Fibroblast of mammary gland (primary cell): ENCODE results near the gene C1orf56.

Source experiments
- DNase-seq: peaks from one replicate; pipeline ENCODE4 v3.0.0-alpha.2; 2010; ENCODE audit warnings: low read depth
- H3K4me3 ChIP-seq: 2 replicates; pipeline ENCODE4 v1.5.1; 2011; ENCODE audit warnings: low read depth, mild to moderate bottlenecking, low read length, moderate library complexity; ENCODE audit not compliant: control insufficient read depth
- TF ChIP-seq, protein P1 (sequence below): conservative IDR thresholded peaks from 2 replicates; pipeline ENCODE4 v1.5.1; 2011; ENCODE audit warnings: low read depth, low read length, inconsistent platforms; ENCODE audit not compliant: control insufficient read depth, insufficient read depth

The C1orf56 gene

DNA sequence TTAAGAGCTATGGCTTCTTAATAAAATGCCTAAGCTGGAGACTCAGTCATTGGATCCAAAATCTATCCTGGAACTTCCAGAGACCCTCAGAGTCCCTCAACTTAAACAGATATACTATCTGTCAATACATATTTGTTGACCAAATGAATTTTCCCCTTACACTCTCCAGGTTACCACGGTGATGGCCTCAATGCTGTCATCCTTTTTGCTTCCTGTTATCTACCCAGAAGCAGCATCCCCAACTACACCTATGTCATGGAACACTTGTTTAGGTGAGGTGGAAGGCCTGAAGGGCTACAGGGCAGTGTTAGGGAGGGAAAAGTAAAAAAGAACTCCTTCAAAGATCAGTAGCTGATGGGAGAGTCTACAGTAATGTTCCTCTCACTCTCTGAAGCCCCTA, 4.4 kb upstream of the C1orf56 start:
- TF ChIP-seq, protein P1, sequence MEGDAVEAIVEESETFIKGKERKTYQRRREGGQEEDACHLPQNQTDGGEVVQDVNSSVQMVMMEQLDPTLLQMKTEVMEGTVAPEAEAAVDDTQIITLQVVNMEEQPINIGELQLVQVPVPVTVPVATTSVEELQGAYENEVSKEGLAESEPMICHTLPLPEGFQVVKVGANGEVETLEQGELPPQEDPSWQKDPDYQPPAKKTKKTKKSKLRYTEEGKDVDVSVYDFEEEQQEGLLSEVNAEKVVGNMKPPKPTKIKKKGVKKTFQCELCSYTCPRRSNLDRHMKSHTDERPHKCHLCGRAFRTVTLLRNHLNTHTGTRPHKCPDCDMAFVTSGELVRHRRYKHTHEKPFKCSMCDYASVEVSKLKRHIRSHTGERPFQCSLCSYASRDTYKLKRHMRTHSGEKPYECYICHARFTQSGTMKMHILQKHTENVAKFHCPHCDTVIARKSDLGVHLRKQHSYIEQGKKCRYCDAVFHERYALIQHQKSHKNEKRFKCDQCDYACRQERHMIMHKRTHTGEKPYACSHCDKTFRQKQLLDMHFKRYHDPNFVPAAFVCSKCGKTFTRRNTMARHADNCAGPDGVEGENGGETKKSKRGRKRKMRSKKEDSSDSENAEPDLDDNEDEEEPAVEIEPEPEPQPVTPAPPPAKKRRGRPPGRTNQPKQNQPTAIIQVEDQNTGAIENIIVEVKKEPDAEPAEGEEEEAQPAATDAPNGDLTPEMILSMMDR: no peak
- H3K4me3 ChIP-seq: no peak overlapping the region
- no peak for DNase-seq

DNA sequence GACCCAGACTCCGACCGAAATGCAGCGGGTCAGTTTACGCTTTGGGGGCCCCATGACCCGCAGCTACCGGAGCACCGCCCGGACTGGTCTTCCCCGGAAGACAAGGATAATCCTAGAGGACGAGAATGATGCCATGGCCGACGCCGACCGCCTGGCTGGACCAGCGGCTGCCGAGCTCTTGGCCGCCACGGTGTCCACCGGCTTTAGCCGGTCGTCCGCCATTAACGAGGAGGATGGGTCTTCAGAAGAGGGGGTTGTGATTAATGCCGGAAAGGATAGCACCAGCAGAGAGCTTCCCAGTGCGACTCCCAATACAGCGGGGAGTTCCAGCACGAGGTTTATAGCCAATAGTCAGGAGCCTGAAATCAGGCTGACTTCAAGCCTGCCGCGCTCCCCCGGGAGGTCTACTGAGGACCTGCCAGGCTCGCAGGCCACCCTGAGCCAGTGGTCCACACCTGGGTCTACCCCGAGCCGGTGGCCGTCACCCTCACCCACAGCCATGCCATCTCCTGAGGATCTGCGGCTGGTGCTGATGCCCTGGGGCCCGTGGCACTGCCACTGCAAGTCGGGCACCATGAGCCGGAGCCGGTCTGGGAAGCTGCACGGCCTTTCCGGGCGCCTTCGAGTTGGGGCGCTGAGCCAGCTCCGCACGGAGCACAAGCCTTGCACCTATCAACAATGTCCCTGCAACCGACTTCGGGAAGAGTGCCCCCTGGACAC, 534 bp downstream of the C1orf56 start:
- TF ChIP-seq, protein P1: peak; percentile 51
- peak; percentile 65 for DNase-seq
- H3K4me3 ChIP-seq: peak overlapping the region; percentile 73

DNA sequence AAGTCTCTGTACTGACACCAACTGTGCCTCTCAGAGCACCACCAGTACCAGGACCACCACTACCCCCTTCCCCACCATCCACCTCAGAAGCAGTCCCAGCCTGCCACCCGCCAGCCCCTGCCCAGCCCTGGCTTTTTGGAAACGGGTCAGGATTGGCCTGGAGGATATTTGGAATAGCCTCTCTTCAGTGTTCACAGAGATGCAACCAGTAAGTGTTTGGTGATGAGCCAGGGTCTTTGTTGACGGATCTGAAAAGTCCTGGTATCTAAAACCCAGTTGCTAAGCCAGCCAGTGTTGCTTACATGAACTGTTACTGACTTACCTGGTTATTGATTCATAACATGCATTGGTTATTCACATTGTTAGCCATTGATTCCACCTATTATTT, 1.1 kb downstream of the C1orf56 start:
- peak overlapping the region; percentile 73 for H3K4me3 ChIP-seq
- TF ChIP-seq, protein P1: no peak
- DNase-seq: no peak

DNA sequence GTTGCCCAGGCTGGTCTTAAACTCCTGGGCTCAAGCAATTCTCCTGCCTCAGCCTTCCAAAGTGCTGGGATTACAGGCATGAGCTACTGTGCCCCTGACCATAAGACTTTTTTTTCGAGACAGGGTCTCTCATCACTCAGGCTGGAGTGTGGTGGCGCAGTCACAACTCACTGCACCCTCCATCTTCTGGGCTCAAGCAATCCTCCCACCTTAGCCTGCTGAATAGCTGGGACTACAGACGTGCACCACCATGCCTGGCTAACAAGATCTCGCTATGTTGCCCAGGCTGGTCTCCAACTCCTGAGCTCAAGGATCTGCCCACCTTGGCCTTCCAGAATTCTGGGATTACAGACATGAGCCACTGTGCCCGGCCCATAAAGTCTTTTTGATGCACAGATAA, 1.9 kb downstream of the C1orf56 start:
- TF ChIP-seq, protein P1: no peak
- H3K4me3 ChIP-seq: no peak overlapping the region
- no peak for DNase-seq

DNA sequence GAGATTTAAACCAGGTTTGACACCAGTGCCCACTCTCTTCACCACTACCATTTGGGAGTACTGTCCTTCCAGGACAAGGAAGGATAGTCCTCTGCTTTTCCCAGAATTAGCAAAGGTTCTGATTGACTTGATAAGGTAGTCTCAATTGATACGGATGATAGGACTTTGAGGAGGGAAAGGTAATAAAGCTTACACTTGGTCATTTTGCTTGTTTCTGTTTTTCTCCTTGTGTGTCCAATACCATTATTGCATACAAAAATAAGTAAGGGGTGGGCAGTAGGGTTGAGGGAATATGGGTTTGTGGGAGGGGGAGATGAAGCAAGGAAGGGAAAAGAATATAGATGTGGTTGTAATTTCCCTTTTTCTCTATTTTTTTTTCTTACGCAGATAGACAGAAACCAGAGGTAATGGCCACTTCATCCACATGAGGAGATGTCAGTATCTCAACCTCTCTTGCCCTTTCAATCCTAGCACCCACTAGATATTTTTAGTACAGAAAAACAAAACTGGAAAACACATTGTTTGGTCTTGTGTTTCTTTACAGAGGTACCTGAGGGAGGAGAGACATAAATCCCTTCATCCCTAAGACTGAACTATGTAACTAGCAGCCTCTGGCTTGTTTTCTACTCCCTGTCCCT, 2.6 kb downstream of the C1orf56 start:
- no peak overlapping the region for H3K4me3 ChIP-seq
- DNase-seq: no peak
- TF ChIP-seq, protein P1: no peak

DNA sequence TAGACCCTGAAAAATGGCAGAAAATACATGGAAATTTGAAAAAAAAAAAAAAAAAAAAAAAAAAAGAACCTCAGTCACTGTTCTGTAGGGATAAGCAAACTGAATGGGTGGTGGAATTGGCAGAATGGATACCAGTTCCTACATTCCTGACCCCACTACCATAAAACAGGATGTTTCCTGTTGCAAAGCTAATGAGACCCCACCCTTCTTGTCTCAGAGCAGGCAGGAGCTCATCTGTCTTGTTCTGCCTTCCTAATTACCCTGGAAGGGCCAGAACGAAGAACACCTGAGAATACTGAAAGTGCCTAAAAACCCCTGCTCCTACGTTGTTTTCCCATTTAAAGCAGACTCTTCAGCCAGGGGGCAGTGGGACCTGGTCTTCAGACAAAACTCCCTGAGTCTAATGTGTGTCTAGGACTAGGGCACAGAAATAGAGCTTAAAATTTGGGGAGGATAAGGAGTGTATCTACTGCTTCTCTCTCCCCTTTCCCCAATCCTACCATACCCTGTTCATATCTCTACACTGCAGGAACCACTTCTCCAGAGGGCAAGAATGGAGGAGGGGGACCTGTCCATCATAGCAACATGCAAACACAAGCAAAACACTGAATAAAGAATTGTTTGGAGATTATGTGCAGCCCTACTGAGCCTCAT, 3.9 kb downstream of the C1orf56 start:
- TF ChIP-seq, protein P1: no peak
- no peak for DNase-seq
- no peak overlapping the region for H3K4me3 ChIP-seq
